HG03460 (cell line): Measurements from ENCODE around the gene HBZ.
"Not testable (repeated sequence)": the region's sequence is repeated elsewhere in the genome, so short reads cannot be mapped to it uniquely, and the experiment has no call there.

ENCODE experiments used
- ATAC-seq: cut with Tn5 transposase; IDR thresholded peaks from one replicate; pipeline ENCODE4 v1.9.1; 2021; ENCODE audit not compliant: unreplicated experiment

HBZ gene

GRCh38 chr16:152141-153128 lies at the start of gene HBZ:
Gene HBZ (plus strand): TSS chr16:152644. CDS start chr16:152910, 266 bp downstream.
- ATAC-seq: no peak

- ATAC-seq: no peak
Measured at GRCh38 chr16:104355-104754, 48.1 kb upstream of the HBZ start.

- no peak for ATAC-seq
Measured at GRCh38 chr16:104928-105327, 47.5 kb upstream of the HBZ start.

- ATAC-seq: no peak
Measured at GRCh38 chr16:105521-105920, 46.9 kb upstream of the HBZ start.

GRCh38 chr16:106623-107324 lies 45.7 kb upstream of the HBZ start:
- ATAC-seq: no peak

- ATAC-seq: no peak
Measured at GRCh38 chr16:112153-112840, 40.1 kb upstream of the HBZ start.

GRCh38 chr16:114327-114726 lies 38.1 kb upstream of the HBZ start:
- ATAC-seq: no peak

GRCh38 chr16:116015-116414 lies 36.4 kb upstream of the HBZ start:
- no peak for ATAC-seq

- no peak for ATAC-seq
Measured at GRCh38 chr16:117379-118365, 34.8 kb upstream of the HBZ start.

- ATAC-seq: no peak
Measured at GRCh38 chr16:118857-119256, 33.6 kb upstream of the HBZ start.

GRCh38 chr16:119295-119694 lies 33.1 kb upstream of the HBZ start:
- ATAC-seq: no peak

GRCh38 chr16:119835-120491 lies 32.5 kb upstream of the HBZ start:
- ATAC-seq: no peak

GRCh38 chr16:120756-121155 lies 31.7 kb upstream of the HBZ start:
- ATAC-seq: no peak

- no peak for ATAC-seq
Measured at GRCh38 chr16:122361-122760, 30.1 kb upstream of the HBZ start.

GRCh38 chr16:123558-124350 lies 28.7 kb upstream of the HBZ start:
- ATAC-seq: not testable (repeated sequence)

GRCh38 chr16:125011-125410 lies 27.4 kb upstream of the HBZ start:
- ATAC-seq: no peak

- ATAC-seq: no peak
Measured at GRCh38 chr16:129075-129474, 23.4 kb upstream of the HBZ start.

- ATAC-seq: no peak
Measured at GRCh38 chr16:130533-131173, 21.8 kb upstream of the HBZ start.

GRCh38 chr16:132120-132519 lies 20.3 kb upstream of the HBZ start:
- ATAC-seq: no peak
